Tibial artery (tissue), 4 donors: Measurements from ENCODE around the gene CARMIL1.

ENCODE experiments used
- DNase-seq, 2 donors: peaks; one replicate each; pipeline ENCODE4 v3.0.0-alpha.2; 2019
- H3K27ac ChIP-seq, 2 donors: fragments of 200-600 bp; sonication (generic) in 1 of 2; 1 replicate in 1 of 2; 2 replicates in 1 of 2; pipeline ENCODE4 v1.5.1; 2018 to 2019; ENCODE audit warnings: mild to moderate bottlenecking in 1 of 2
- H3K27me3 ChIP-seq, 2 donors: fragments of 200-600 bp; sonication (generic) in 1 of 2; one replicate each; pipeline versions ENCODE4 v1.5.1 to v1.6.0; 2016 to 2019
- H3K36me3 ChIP-seq, 3 donors: fragments of 200-600 bp; sonication (generic) in 2 of 3; one replicate each; pipeline ENCODE4 v1.5.1; 2016 to 2019; ENCODE audit warnings: mild to moderate bottlenecking in 2 of 3
- H3K4me1 ChIP-seq, 4 donors: fragments of 200-600 bp; sonication (generic) in 2 of 4; 1 replicate in 3 of 4; 2 replicates in 1 of 4; pipeline ENCODE4 v1.5.1; 2016 to 2019
- H3K4me3 ChIP-seq, 2 donors: fragments of 200-600 bp; sonication (generic) in 1 of 2; 1 replicate in 1 of 2; 2 replicates in 1 of 2; pipeline ENCODE4 v1.5.1; 2018 to 2019; ENCODE audit warnings: mild to moderate bottlenecking in 2 of 2
- H3K9me3 ChIP-seq, 3 donors: fragments of 200-600 bp; sonication (generic) in 1 of 3; one replicate each; pipeline ENCODE4 v1.5.1; 2016 to 2019
- intact Hi-C: fragments of 100-400 bp; cut with DNase I; formaldehyde crosslinking; loops from one replicate; pipeline ENCODE4 v1.15.0; 2023; ENCODE audit warnings: low total_unique reads
- TF ChIP-seq, protein P1 (sequence below), 2 experiments: fragments of 200-600 bp in 1 of 2; fragments of 450-650 bp in 1 of 2; IDR thresholded peaks; one replicate each; pipeline ENCODE4 v1.5.1; 2017 to 2019; ENCODE audit warnings: antibody characterized with exemption in 2 of 2, mild to moderate bottlenecking in 1 of 2, moderate library complexity in 1 of 2

The CARMIL1 gene

DNA sequence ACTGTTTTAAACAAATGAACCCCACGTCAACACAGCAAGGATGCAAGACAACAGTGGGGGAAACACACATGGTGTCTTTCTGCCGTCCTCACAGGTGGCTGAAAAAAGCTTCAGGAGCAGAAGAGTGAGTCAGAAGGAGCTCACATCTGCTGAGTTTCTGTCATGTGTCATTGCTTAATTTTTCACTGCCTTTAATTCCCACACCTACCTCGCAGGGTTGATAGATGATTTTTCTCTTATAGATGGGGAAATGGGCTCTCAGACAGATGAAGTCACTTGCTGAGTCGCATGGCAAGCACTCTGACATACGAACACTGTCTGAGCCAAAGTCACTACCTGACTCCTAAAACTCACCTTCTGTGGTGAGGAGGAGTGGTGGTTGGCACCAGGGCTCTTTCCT is 28.3 kb upstream of the CARMIL1 start:
- intact Hi-C loops: no loop called here
- Histone ChIP-seq H3K4me1 (peaks cover 0 to 10% (median 0%) of the 10 kb centered on the region in 4 donors), H3K36me3 (no peaks in the 10 kb centered on the region), H3K4me3 (no peak overlapping the region), H3K27me3 (no peaks in the 10 kb centered on the region), H3K27ac (no peak overlapping the region), H3K9me3 (no peaks in the 10 kb centered on the region)
- no peak for DNase-seq
- TF ChIP-seq, protein P1, sequence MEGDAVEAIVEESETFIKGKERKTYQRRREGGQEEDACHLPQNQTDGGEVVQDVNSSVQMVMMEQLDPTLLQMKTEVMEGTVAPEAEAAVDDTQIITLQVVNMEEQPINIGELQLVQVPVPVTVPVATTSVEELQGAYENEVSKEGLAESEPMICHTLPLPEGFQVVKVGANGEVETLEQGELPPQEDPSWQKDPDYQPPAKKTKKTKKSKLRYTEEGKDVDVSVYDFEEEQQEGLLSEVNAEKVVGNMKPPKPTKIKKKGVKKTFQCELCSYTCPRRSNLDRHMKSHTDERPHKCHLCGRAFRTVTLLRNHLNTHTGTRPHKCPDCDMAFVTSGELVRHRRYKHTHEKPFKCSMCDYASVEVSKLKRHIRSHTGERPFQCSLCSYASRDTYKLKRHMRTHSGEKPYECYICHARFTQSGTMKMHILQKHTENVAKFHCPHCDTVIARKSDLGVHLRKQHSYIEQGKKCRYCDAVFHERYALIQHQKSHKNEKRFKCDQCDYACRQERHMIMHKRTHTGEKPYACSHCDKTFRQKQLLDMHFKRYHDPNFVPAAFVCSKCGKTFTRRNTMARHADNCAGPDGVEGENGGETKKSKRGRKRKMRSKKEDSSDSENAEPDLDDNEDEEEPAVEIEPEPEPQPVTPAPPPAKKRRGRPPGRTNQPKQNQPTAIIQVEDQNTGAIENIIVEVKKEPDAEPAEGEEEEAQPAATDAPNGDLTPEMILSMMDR (IDR thresholded peaks at IDR 0.05): no peak

DNA sequence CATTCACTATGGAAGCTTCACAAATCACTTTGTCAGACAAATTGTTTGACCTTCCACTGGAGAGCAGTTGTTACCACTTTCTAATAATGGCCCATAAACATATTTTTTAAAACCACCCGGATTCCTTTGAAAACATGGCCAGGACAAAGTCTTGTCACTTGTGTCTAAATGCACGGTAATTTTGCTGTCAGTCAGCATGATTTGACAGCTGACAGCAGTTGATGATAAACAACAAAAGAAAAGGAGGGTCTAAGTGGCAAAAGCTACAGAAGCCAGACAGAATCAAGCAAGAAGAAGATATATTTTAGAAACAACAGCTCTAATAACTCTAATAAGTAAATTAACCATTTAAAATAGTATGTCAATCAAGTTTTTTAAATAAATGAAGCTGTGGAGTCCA is 27.7 kb upstream of the CARMIL1 start:
- TF ChIP-seq, protein P1 (IDR thresholded peaks at IDR 0.05): no peak
- no peaks in the 10 kb centered on the region for H3K9me3 ChIP-seq
- no peak for DNase-seq
- no peaks in the 10 kb centered on the region for H3K36me3 ChIP-seq
- H3K4me3 ChIP-seq: no peak overlapping the region
- H3K27ac ChIP-seq: no peak overlapping the region
- peaks cover 0 to 10% (median 0%) of the 10 kb centered on the region in 4 donors for H3K4me1 ChIP-seq
- intact Hi-C loops: no loop called here
- H3K27me3 ChIP-seq: no peaks in the 10 kb centered on the region

DNA sequence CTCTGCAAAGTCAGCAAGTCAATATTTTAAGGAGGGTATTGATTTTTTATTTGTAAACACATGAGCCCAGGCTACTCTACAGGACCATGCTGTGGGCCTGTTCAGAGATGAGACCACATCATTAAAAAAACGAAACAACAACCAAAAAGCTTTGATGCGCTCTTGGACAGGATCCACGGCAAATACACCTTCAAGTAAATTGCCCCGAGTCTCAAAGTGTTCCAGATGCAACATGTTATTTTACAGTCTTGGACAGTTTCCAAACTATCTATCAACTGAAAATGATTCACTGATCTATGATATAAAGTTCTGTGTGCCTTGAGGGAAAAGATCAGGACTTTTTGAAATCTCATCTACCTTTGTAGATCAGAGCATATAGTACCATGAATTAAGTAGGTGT is 25.8 kb upstream of the CARMIL1 start:
- no peak for DNase-seq
- Histone ChIP-seq H3K4me3 (no peak overlapping the region), H3K4me1 (peaks cover 0 to 7% (median 0%) of the 10 kb centered on the region in 4 donors), H3K27me3 (no peaks in the 10 kb centered on the region), H3K27ac (no peak overlapping the region), H3K36me3 (no peaks in the 10 kb centered on the region), H3K9me3 (no peaks in the 10 kb centered on the region)
- intact Hi-C loops: no loop called here
- TF ChIP-seq, protein P1 (IDR thresholded peaks at IDR 0.05): no peak

DNA sequence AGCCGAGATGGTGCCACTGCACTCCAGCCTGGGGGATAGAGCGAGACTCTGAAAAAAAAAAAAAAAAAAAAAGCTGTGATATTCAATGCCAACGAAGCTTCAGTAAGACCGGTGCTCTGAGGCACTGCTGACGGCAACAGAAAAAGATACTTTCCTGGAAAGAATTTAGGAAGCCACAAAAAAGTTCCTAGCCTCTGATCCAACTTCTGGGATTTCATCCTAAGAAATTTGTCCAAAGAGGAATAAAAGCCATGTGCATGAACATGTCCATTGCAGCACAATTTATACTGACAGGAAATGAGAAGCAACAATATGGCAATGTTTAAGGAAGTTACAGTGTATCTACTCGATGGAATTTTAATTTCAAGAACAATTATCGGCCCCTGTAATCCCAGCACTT is 24.5 kb upstream of the CARMIL1 start:
- TF ChIP-seq, protein P1 (IDR thresholded peaks at IDR 0.05): no peak
- DNase-seq: no peak
- Histone ChIP-seq H3K27me3 (no peaks in the 10 kb centered on the region), H3K4me3 (no peak overlapping the region), H3K9me3 (no peaks in the 10 kb centered on the region), H3K27ac (no peak overlapping the region), H3K4me1 (no peaks in the 10 kb centered on the region), H3K36me3 (no peaks in the 10 kb centered on the region)
- intact Hi-C loops: no loop called here

GRCh38 chr6:25257686-25258348 is 21.4 kb upstream of the CARMIL1 start:
- no peak for DNase-seq
- no peaks in the 10 kb centered on the region for H3K27me3 ChIP-seq
- intact Hi-C loops: no loop called here
- H3K27ac ChIP-seq: no peak overlapping the region
- TF ChIP-seq, protein P1 (IDR thresholded peaks at IDR 0.05): no peak
- H3K4me1 ChIP-seq: no peaks in the 10 kb centered on the region
- H3K9me3 ChIP-seq: no peaks in the 10 kb centered on the region
- no peak overlapping the region for H3K4me3 ChIP-seq
- H3K36me3 ChIP-seq: no peaks in the 10 kb centered on the region

GRCh38 chr6:25259756-25260155 is 19.4 kb upstream of the CARMIL1 start:
- H3K36me3 ChIP-seq: no peaks in the 10 kb centered on the region
- H3K4me3 ChIP-seq: no peak overlapping the region
- H3K27me3 ChIP-seq: no peaks in the 10 kb centered on the region
- no peak overlapping the region for H3K27ac ChIP-seq
- intact Hi-C loops: no loop called here
- no peaks in the 10 kb centered on the region for H3K4me1 ChIP-seq
- TF ChIP-seq, protein P1 (IDR thresholded peaks at IDR 0.05): no peak
- no peaks in the 10 kb centered on the region for H3K9me3 ChIP-seq
- DNase-seq: no peak
